NCI-H2196 treated with DMSO at 0.1 percent for 48 hours (cell line): ENCODE measurements around the gene TMEM9.
"Not testable (repeated sequence)": the region's sequence is repeated elsewhere in the genome, so short reads cannot be mapped to it uniquely, and the experiment has no call there.

Source experiments
- DNase-seq: peaks from one replicate; lab custom pipeline; 2025; ENCODE audit not compliant: unreplicated experiment; lab: John Stamatoyannopoulos, UW

Gene TMEM9

DNA sequence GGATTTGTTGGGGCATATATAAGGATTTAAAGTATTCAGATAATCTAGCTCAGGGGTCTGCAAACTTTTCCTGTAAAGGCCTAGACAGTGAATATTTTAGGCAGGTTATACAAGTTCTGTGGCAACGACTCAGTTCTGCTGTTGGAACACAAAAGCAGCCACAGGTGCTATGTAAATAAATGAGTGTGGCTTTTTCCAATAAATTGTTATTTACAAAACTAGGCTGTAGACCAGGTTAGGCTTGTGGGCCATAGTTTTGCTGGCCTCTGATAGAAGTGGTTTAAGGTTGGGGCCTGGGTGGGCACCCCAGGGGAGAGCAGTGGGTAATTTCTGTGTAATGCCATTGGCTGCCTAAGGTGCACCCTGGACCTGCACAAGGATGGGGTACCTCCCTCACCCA is 19.5 kb upstream of the TMEM9 start:
- DNase-seq: no peak

GRCh38 chr1:201172999-201173610 is 18.8 kb upstream of the TMEM9 start:
- no peak for DNase-seq

DNA sequence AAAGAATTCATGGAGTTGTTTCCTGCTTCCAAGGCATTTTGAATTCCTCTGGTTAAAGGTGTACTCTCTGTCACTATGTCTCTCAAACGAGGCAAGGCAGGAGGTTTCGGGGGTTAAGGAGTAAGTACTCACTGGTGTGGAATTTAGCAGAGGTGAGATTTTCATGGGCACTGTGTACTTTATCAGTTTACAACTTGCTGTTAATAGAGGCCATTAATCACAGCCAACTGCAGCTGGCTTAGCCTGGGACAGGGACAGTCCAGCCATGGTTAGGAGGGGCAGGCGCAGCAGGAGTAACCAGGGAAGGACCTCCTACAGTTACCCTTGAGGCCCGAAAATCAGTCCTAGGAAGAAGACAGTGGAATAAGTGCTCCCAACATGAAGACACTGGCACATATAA is 18.1 kb upstream of the TMEM9 start:
- no peak for DNase-seq

DNA sequence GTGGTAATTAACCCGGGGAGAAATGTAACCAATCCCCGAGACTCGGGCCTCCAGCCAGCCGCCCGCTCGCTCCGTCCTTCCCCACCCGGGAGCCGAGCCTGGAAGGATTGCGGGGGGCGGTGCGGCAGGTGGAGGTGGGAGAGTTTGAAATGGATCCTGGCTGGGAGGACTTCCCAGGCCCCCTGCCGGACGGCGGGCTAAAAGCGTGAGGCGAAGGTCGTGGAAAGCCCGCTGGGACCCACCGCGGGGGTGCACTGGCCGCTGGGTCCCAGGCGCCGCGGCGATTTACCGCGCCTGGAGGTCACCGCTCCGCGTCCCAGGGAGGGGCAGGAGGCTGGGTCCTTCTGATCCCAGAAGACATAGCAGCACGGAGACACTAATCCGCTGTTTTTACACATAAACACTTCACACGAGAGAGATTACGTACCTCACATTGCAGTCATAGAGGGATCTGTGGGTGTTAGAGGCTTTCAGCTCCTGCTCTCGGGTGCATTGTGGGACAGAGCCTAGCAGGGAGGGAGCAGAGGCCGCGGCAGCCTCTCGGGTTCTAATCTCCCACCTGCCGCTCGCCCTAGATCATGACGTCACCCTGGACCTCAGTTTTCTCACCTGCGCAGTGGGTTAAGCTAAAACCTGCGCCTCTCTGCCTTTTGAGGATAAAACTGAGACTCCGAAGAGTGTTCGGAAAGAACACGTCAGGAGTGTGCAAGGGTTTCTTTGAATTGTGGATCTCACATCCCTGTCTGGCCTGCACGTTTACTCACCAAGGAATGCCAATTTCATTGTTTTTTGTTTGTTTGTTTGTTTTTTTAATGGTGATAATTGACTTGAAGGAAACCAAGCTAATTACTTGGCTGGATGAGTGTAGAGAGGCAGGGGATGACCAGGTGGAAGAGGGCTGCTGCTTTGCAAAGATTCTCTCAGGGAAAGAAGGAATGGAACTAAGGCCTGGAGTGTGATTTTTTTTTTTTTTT is 17.1 kb upstream of the TMEM9 start:
- peak; percentile 76 for DNase-seq

DNA sequence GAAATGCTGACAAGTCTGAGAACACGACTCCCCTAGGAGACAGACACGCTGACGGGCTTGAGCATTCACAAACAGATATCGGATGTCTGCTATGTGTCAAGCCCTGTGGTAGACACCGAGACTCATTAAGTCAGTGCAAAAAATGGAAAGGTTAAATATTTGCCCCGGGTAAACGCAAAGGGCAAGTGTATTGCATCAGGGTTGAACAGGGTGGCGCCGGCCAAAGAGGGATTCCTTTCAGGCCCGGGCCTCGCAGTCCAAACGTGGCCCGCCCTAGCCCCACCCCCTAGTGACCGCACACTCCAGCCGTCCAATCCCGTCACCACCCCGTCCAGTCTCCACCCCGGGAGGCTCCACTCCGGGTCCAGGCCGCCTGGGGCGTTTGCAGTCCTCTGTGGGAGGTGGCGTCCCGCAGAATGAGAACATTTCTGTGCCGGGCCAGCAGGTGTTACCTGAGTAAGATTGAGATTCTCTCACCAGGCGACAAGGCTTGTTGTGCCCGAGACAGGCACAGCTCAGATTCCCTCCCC is 16.3 kb upstream of the TMEM9 start:
- peak; percentile 97 for DNase-seq

- no peak for DNase-seq
These were observed 15.8 kb upstream of the TMEM9 start for GRCh38 chr1:201169971-201170532.

DNA sequence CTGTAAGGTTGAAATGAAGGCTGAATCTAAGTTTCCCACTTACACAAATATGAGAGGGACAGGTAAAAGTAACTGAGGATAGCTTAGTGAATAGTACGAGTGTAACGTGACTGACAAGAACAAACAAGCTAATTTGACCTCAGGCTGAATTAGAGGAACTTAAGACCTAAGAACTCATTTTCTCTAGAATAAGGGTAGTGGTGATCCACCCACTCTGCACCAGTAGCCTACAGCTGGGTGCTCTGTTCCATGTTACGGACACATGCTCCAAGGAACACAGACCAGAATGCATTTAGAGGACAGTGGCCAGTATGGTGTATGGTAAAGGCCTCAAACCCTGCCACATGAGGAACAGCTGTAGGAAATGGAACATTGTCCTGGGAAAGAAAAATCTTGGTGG is 14.9 kb upstream of the TMEM9 start:
- DNase-seq: no peak

GRCh38 chr1:201167041-201167991 is 13.0 kb upstream of the TMEM9 start:
- DNase-seq: peak; percentile 8

GRCh38 chr1:201164645-201165044 is 10.4 kb upstream of the TMEM9 start:
- DNase-seq: no peak

DNA sequence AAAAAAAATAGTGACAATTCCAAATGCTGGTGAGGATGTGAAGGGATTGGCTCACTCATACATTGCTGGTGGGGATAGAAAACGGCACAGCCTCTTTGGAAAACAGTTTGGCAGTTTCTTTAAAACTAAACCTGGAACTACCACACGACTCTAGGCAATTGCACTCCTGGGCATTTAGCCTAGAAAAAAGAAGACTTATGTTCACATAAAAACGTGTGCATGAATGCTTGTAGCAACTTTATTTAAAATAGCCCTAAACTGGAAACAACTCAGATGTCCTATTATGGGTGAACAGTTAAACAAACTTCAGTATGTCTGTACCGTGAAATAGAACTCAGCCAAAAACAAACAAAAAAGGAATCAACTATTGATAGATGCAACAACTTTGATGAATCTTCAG is 9.4 kb upstream of the TMEM9 start:
- DNase-seq: no peak

DNA sequence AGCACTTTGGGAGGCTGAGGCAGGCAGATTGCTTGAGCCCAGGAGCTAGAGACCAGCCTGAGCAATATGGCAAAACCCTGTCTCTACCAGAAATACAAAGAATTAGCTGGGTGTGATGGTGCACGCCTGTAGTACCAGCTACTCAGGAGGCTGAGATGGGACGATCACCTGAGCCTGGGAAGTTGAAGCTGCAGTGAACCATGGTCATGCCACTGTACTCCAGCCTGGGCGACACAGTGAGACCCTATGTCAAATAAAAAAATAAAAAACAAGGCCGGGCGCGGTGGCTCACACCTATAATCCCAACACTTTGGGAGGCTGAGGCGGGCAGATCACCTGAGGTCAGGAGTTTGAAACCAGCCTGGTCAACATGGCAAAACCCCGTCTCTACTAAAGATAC is 8.8 kb upstream of the TMEM9 start:
- DNase-seq: not testable (repeated sequence)

- DNase-seq: no peak
These were observed 3.7 kb upstream of the TMEM9 start for GRCh38 chr1:201157949-201158348.

GRCh38 chr1:201156819-201157218 is 2.5 kb upstream of the TMEM9 start:
- DNase-seq: no peak

DNA sequence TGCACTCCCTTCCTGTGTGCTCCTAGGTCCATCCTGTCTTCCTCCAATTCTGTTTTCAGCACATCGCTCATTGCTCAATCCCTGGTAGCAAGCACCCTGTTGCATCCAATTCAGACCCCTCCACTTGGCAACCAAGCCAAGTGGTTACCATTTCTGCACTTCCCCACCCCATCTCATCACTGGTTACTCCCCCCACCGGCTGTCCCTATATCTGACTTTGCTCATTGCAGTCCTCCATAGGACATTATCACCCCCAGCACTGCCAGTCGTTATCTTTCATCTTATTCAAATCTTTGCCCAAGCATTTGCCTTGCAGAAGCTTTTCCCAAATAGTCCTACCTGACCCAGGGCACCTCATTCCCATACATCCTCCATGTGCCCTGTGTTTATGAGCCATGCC is 2.1 kb upstream of the TMEM9 start:
- DNase-seq: no peak

GRCh38 chr1:201155354-201155753 is 1.1 kb upstream of the TMEM9 start:
- DNase-seq: no peak

DNA sequence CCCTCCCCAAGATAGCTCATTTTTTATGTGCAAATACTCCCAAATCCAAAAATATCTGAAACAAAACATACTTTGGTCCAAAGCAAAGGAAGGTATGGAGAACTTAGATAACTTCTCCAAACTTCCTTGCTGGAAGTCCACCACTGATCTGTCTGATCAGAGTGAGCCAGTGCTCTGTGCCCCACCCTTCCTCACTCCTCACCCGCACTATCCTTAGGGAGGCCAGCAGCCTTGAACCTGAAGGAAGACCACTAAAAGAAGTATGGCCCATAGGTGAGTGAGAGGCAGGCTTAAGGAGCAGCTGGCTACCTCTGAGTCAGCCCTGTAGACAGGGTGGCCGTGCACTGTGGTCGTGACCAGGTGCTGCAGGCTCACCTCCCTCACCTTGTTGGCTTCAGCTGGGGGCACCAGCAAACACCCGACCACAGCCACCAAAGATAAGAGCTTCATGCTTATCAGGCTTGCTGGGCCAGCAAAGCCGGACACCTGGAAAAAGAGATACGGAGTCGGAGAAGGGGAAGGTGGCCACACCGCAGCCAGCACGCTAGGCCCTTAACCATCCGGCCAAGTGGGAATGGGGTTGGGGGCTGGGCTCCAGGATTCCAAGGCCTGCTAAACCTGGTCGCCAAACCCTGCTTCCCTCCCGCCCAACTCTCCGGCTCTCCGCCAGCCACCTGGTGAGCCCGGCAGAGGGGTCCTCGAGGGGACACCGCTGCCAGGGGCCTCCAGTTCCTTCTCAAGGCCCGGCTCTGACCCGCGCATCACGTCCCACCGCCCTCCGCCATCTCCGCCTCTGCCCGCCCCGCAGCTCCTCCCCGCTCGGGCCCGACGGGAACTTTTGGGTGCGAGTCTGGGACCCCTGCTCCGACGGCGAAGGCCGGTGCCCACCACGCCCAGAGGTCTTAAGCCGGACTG is 543 bp downstream of the TMEM9 start:
- peak; percentile 66 for DNase-seq

DNA sequence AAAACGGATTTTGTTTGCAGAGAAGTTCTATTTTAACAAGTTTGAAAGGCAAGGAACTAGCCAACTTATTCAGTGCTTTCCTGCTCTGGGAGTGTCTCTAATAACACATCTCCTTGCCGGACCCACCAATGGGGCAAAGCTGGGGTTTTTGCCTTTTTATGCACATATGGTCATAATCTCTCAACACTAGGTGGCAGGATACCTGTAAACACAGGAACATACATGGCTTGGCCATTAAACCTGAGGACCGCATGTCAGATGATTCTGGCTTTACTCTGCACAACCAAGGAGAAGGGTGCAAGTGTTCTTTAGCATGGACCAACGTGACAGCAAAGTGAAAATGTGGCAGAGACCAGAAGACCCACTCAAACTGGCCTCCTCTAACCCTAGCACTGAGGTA is 4.9 kb downstream of the TMEM9 start:
- peak; percentile 30 for DNase-seq

DNA sequence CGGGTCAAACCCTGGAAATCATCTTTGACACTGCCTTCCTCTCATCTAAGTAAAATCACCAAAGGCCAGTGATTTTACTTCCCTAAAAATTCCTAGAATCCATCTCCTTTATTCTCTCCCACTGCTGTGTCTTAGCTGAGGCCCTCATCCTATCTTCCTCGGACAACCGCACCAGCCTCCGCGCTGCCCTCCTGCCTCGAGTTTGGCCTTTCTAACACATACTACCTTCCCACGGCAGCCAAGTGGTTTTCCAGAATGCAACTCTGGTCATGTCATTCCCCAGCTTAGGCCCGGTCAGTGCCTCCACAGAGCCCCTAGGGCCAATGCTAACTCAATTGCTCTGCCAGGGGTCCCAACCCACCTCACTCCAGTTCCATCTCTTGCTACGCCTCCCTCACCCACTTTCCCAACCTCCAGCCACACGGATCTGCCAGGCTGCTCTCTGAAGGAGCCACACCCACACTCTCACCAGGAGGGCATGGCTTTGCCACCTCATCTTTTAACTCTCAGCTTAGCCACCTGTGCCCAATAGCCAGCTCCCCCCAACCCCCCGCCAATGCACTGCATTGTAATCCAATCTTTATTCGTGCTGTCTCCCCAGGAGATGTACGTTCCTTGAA is 6.8 kb downstream of the TMEM9 start:
- no peak for DNase-seq
